Measurements from ENCODE around the gene MAL.

- TF ChIP-seq POLR2AphosphoS5 (IDR thresholded peaks at IDR 0.05; ENCODE audit: low read depth, low read length) (no peak), TAF1 (IDR thresholded peaks at IDR 0.05; ENCODE audit: borderline replicate concordance, insufficient read depth, low read length) (no peak), SIN3A (IDR thresholded peaks at IDR 0.05; ENCODE audit: borderline replicate concordance, insufficient read depth, low read length) (no peak)
- TF ChIP-seq, protein P1, sequence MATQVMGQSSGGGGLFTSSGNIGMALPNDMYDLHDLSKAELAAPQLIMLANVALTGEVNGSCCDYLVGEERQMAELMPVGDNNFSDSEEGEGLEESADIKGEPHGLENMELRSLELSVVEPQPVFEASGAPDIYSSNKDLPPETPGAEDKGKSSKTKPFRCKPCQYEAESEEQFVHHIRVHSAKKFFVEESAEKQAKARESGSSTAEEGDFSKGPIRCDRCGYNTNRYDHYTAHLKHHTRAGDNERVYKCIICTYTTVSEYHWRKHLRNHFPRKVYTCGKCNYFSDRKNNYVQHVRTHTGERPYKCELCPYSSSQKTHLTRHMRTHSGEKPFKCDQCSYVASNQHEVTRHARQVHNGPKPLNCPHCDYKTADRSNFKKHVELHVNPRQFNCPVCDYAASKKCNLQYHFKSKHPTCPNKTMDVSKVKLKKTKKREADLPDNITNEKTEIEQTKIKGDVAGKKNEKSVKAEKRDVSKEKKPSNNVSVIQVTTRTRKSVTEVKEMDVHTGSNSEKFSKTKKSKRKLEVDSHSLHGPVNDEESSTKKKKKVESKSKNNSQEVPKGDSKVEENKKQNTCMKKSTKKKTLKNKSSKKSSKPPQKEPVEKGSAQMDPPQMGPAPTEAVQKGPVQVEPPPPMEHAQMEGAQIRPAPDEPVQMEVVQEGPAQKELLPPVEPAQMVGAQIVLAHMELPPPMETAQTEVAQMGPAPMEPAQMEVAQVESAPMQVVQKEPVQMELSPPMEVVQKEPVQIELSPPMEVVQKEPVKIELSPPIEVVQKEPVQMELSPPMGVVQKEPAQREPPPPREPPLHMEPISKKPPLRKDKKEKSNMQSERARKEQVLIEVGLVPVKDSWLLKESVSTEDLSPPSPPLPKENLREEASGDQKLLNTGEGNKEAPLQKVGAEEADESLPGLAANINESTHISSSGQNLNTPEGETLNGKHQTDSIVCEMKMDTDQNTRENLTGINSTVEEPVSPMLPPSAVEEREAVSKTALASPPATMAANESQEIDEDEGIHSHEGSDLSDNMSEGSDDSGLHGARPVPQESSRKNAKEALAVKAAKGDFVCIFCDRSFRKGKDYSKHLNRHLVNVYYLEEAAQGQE (IDR thresholded peaks at IDR 0.05; ENCODE audit: insufficient read depth in 1 of 2, low read depth in 2 of 2, low read length in 2 of 2), result no peak
Observed at GRCh38 chr2:95056461-95057459, 31.3 kb downstream of the MAL start.
